Activated CD8-positive, alpha-beta memory T cell treated with anti-CD3 and anti-CD28 coated beads for 4 hours (primary cell): ENCODE results near the gene HPD.
"Not testable (repeated sequence)": the region's sequence is repeated elsewhere in the genome, so short reads cannot be mapped to it uniquely, and the experiment has no call there.

ENCODE experiments used
- DNase-seq, 2 donors: peaks; one replicate each; pipeline ENCODE4 v3.0.0-alpha.2; 2020; ENCODE audit warnings: low read depth in 2 of 2

The HPD gene

GRCh38 chr12:121858662-121859572 is at the start of gene HPD:
HPD (minus strand) TSS chr12:121858859; CDS start chr12:121858823, 36 bp downstream.
- no peak for DNase-seq

- no peak for DNase-seq
These were observed 47.1 kb upstream of the HPD start for GRCh38 chr12:121905746-121906145.

DNA sequence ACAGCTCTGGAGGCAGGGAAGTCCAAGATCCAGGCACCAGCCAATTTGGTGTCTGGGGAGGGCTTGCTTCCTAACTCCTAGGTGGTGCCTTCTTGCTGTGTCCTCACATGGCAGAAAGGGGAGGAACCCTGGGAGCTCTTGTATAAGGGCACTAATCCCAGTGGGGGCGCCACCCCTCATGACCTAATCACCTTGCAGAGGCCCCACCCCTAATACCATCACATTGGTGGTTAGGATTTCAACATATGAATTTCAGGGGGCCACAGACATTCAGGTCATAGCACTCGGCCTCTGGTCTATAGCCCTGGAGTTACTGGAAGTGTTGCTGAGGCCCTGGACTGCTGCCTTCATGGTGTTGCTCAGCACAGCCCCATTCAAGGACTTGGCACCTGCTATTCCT is 44.5 kb upstream of the HPD start:
- DNase-seq, result no peak

DNA sequence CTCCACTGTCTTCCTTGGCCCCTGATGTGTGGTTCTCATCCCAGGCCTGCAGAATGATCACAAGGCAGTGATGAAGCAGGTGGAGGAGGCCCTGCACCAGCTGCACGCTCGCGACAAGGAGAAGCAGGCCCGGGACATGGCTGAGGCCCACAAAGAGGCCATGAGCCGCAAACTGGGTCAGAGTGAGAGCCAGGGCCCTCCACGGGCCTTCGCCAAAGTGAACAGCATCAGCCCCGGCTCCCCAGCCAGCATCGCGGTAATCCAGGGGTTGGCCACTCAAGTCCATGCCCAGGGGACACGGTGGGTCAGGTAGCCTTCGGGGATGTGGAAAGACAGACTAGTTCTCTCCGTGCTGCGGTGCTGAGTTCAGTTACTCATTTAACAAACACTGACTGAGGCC is 40.9 kb upstream of the HPD start:
- DNase-seq, result no peak

- no peak for DNase-seq
These were observed 39.6 kb upstream of the HPD start for GRCh38 chr12:121898287-121898686.

- no peak for DNase-seq
These were observed 36.0 kb upstream of the HPD start for GRCh38 chr12:121894633-121895032.

DNA sequence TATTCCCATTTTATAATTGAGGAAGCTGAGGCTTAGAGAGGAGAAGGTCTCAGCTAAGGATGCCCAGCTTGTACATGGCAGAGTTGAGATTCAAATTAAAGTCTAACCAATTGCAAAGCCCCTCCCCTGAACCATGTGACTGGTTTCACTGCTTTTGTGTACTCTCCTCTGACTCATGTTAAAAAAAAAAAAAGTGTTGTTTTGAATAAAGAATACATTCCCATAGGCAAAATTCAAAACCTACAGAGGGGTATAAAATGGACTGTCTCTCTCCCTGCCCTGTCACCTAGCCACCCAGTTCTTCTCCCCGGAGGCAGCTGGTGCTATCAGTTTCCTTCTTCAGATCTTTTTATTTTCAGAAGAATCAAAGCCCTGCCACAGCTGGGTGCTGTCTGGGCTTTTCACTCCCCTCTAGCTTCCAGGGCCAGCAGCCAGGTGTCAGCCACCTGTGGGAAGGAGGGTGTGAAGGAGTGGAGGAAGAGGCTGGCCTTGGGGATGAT is 35.4 kb upstream of the HPD start:
- DNase-seq, result no peak

DNA sequence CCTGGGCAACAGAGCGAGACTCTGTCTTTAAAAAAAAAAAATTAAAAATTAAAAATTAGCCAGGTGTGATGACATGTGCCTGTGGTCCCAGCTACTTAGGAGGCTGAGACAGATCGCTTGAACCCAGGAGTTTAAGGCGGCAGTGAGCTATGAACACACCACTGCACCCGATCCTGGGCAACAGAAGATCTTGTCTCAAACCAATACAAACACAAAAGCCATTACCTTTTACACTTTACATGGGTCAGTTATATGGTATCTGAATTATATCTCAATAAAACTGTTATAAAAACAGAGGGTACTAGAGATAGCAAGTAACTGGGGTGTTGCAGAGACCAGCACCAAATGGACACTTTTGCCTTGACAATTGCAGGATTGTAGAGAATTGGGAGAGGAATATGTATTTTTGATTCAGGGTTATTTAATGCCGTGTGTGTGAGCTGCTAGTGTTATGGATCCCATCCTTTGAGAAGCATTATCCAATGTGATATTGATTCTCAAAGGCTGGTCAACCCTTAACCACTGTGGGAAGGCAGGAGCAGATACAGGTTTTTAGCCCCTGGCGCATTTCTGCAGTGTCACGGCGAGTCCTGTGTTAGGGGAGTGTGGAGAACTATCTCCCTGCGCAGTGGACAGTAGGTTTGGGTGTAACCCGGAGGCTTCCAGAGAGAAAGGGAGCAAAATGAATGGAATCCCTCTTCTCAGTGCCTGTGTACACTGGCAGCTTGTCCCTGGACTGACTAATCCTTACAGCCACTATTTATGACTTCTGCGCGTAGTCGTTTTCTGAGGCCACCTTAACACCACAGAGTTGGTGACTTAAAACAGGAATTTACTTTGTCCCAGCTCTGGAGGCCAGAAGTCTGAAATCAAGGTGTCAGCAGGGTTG is 34.3 kb upstream of the HPD start:
- DNase-seq, result no peak

DNA sequence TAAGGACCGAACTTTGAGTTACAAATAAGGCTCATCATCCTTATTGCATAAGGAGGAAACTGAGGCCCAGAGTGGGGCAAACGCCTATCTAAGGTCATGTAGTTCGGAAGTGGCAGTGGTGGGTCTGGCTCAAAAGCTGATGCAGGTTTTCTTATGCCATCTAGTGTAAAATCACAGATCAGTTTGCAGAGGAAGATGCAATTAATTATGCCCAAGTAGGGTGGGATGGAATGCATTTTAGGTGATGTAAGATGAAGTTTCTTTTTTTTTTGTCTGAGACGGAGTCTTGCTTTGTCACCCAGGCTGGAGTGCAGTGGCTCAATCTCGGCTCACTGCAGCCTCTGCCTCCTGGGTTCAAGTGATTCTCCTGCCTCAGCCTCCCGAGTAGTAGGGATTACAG is 31.0 kb upstream of the HPD start:
- not testable (repeated sequence) for DNase-seq

DNA sequence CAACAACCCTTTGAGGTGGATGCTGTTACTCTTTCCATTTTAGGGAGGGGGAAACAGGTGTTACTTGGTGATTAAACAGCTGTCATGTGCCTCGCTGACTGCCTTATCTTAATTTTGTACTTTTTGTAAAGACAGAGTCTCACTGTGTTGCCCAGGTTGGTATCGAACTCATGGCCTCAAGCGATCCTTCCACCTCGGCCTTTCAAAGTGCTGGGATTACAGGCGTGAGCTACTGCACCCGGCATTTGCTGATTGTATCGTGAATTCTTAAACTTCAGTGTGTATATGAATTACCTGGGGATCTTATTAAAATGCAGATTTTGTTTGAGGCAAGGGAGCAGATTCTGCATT is 30.6 kb upstream of the HPD start:
- no peak for DNase-seq

GRCh38 chr12:121888478-121889273 is 30.0 kb upstream of the HPD start, which contains the start of gene PSMD9:
PSMD9 (plus strand) TSS chr12:121888790; CDS start chr12:121888857, 67 bp downstream.
- DNase-seq, result peak; percentile 96 to 98

GRCh38 chr12:121888083-121888477 is 29.4 kb upstream of the HPD start:
- no peak for DNase-seq

- DNase-seq, result not testable (repeated sequence)
These were observed 26.5 kb upstream of the HPD start for GRCh38 chr12:121885129-121885528.

DNA sequence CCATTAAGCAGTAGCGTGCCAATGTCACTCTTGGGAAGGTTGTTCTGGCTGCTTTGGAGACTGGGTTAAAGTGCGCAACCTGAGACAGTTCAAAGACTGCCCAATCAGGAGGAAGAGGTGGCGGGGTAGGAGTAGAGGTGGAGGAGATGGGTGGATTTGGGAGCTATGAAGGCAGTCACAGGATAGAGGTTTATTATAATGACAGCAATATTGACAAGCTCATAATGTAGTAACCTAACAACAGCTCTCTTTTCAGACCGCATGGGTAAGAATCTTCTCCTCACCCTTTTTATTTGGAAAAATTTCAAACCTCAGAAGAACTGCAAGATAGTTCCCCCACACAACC is 24.6 kb upstream of the HPD start:
- DNase-seq, result no peak

- DNase-seq, result not testable (repeated sequence)
These were observed 17.4 kb upstream of the HPD start for GRCh38 chr12:121876080-121876447.

- DNase-seq, result no peak
These were observed 16.9 kb upstream of the HPD start for GRCh38 chr12:121875582-121875981.

GRCh38 chr12:121874071-121874470 is 15.4 kb upstream of the HPD start:
- DNase-seq, result no peak

- DNase-seq, result no peak
These were observed 14.5 kb upstream of the HPD start for GRCh38 chr12:121873216-121873569.

DNA sequence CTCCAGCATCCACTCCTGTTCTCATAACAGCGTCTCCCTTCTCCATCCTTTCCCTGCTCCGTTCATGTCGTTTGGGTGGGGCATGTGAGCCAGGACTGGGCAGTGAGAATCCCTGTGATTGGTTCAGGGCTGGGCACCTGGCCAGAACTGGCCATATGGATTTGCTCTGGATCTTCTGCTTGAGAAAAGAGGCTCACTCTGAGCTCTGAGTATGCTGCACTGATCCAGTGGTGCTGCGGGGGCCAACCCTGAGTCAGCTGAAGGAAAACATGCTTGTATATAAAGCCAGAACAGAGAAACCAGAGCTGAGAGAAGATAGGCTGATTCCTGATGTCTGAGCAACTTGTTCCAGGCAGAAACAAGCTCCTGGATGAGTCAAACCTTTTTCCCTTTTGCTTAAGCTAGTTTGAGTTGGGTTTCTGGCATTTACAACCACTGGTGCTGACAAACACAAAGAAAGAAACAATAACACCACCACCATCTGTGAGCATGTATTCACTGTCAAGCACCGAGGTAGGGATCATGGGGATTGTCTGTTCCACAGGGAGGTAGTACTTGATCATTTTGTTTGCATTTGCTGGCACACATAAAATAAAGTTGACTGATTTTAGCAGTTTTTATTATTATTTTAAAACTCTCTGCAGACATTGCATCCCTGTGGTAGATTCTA is 14.0 kb upstream of the HPD start:
- no peak for DNase-seq

- DNase-seq, result no peak
These were observed 12.8 kb upstream of the HPD start for GRCh38 chr12:121871467-121871866.

DNA sequence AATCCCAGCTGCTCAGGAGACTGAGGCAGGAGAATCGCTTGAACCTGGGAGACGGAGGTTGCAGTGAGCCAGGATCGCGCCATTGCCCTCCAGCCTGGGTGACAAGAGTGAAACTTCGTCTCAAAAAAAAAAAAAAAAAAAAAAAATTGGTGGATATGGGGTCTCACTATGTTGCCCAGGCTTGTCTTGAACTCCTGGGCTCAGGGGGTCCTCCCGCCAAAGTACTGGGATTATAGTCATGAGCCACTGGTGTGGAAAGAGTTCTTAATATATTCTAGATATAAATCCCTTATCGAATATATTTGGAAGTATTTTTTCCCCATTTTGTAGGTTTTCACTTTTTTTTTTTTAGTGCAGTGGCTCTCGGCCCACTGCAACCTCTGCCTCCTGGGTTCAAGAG is 10.6 kb upstream of the HPD start:
- not testable (repeated sequence) for DNase-seq
